ENCODE measurements around the gene TP63. TPM values are rescaled to one million over a fixed set of nuclear protein-coding genes. Genes with fewer than 3 reads are reported as not detected.

The TP63 gene
- total and polyA plus RNA-seq, 9 donors, result 7.0 to 26.5 (median 14.8) TPM

DNA sequence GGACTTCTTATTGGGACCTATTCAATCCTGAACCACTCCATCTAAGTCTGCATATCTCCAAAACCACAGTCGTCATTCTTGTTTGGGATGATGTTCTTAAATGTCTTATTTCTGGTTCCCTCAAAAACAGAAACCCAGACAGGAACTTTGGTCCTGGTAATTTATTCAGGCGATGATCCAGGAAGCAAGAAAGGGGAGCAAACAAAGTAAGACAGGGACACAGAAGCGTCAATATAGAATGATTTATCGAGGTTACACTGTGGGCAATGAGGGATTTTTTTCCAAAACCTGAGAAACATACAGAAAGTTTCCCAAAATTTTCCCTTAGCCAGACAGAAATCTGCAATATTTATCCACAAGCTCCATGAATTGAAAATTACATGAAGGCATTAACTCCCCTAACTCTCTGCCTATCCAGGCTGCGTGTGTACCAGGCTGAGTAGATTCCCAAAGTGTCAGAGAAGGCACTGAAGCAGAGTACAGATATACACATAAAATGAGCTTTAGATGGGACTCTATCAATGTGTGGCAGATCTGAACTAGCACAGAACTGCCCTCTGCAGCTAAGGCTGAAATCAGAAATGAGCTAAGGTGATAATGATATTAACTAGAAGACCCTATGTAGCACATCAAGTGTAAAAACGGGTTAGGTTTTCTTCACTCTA, 43.2 kb downstream of the TP63 start:
- no peak for DNase-seq
- no peak overlapping the region for H3K27ac ChIP-seq (ENCODE audit: low read length)
- no peaks in the 10 kb centered on the region for H3K27me3 ChIP-seq (ENCODE audit: control insufficient read depth, insufficient read depth, low read length)
- no peaks in the 10 kb centered on the region for H3K36me3 ChIP-seq (ENCODE audit: control insufficient read depth, insufficient read depth, low read length)
- WGBS (ENCODE audit: insufficient coverage), result 60% methylated on average over 1 of the region's 6 CpGs
- no peaks in the 10 kb centered on the region for H3K9me3 ChIP-seq (replicated peaks; ENCODE audit: control insufficient read depth, low read depth, low read length)
- no peak overlapping the region for H3K4me3 ChIP-seq (ENCODE audit: low read length)
- H3K4me1 ChIP-seq (ENCODE audit: control insufficient read depth, insufficient read depth, low read length), result no peaks in the 10 kb centered on the region

DNA sequence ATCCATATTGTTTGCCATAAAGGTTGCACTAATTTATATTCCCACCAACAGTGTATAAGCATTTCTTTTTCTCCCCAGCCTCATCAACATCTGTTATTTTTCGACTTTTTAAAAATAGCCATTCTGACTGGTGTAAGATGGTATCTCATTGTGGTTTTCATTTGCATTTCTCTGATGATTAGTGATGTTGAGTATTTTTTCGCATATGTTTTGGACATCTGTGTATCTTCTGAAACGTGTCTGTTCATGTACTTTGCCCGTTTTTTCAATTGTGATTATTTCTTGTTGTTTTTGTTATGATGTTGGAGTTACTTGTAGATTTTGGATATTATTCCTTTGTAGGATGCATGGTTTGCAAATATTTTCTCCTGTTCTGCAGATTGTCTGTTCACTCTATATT, 46.5 kb downstream of the TP63 start:
- Histone ChIP-seq H3K27ac (ENCODE audit: low read length) (no peak overlapping the region), H3K27me3 (ENCODE audit: control insufficient read depth, insufficient read depth, low read length) (no peaks in the 10 kb centered on the region), H3K4me3 (ENCODE audit: low read length) (no peak overlapping the region), H3K9me3 (replicated peaks; ENCODE audit: control insufficient read depth, low read depth, low read length) (no peaks in the 10 kb centered on the region), H3K4me1 (ENCODE audit: control insufficient read depth, insufficient read depth, low read length) (no peaks in the 10 kb centered on the region), H3K36me3 (ENCODE audit: control insufficient read depth, insufficient read depth, low read length) (no peaks in the 10 kb centered on the region)
- 83% methylated on average over 1 of the region's 4 CpGs for WGBS (ENCODE audit: insufficient coverage)
- no peak for DNase-seq

DNA sequence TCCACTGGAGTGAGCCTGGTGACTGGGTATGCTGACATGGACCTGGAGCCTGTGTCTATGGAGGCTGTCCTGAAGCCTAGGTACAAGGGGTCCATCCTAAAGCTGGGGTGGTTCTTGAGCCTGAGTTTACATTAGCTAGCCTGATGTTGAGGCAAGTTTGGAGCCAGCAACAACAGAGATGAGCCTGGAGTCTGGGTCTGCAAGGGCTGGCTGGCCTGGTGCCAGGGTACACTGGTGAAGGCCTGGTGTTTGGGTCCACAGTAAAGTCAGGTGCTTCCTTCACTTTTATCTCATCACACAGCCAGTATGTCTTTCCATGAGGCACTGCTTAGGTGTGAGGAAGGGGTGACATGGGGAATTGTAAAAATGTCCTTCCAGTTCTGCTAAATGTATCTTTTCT, 49.5 kb downstream of the TP63 start:
- DNase-seq, result no peak
- Histone ChIP-seq H3K4me3 (ENCODE audit: low read length) (no peak overlapping the region), H3K27me3 (ENCODE audit: control insufficient read depth, insufficient read depth, low read length) (no peaks in the 10 kb centered on the region), H3K4me1 (ENCODE audit: control insufficient read depth, insufficient read depth, low read length) (no peaks in the 10 kb centered on the region), H3K9me3 (replicated peaks; ENCODE audit: control insufficient read depth, low read depth, low read length) (no peaks in the 10 kb centered on the region), H3K36me3 (ENCODE audit: control insufficient read depth, insufficient read depth, low read length) (no peaks in the 10 kb centered on the region), H3K27ac (ENCODE audit: low read length) (no peak overlapping the region)

DNA sequence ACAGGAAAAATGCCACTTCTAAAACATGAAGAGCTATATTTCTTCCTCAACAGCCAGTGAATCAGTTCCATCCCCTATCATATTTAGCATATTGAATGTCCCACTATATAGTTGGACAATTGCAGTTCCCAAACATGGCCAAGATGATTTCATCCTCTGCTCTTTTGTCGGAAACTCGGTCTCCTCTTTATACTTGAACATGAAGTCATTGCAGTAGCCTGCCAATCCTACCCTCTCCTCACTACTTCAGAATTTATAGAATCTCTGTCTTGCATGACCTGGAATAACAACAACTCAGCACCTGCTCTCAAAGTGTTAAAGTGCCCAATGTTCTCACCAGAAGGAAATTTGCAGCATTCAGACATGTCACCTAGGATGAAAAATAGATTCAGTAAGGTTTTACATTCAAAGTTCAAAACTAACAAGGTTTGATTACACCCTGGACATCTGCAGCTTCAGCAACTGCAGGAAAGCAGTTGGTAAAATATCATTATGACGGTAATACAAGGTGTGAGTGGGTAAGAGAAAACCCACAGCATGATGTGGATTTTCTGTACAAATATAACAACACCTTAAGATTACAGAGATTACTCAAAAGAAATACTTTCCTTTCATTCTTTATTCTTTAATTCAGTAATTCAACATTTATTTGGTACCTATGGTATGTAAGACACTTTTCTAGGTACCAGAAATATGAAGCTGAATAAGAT, 52.5 kb downstream of the TP63 start:
- H3K36me3 ChIP-seq (ENCODE audit: control insufficient read depth, insufficient read depth, low read length), result no peaks in the 10 kb centered on the region
- WGBS (ENCODE audit: insufficient coverage), result 27% methylated on average over 2 of the region's 3 CpGs
- H3K9me3 ChIP-seq (replicated peaks; ENCODE audit: control insufficient read depth, low read depth, low read length), result no peaks in the 10 kb centered on the region
- peak; percentile 69 for DNase-seq
- no peaks in the 10 kb centered on the region for H3K4me1 ChIP-seq (ENCODE audit: control insufficient read depth, insufficient read depth, low read length)
- H3K4me3 ChIP-seq (ENCODE audit: low read length), result no peak overlapping the region
- no peaks in the 10 kb centered on the region for H3K27me3 ChIP-seq (ENCODE audit: control insufficient read depth, insufficient read depth, low read length)
- H3K27ac ChIP-seq (ENCODE audit: low read length), result no peak overlapping the region

DNA sequence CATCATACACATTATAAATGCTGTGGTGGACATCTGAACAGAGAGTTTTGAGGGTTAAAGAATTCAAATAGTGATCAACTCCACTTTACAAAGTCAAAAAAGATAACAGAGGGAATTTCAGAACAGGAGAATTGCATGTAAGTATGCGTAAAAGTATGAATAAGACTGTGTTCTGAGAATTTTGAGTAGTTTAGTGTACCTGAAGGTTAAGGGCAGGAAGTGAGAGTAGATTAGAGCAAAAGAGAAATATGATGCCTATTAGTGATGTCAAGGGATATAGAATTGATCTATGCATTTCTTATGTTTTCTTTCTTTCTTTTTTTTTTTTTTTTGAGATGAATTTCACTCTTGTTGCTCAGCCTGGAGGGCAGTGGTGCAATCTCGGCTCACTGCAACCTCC, 53.1 kb downstream of the TP63 start:
- H3K4me1 ChIP-seq (ENCODE audit: control insufficient read depth, insufficient read depth, low read length), result no peaks in the 10 kb centered on the region
- H3K36me3 ChIP-seq (ENCODE audit: control insufficient read depth, insufficient read depth, low read length), result no peaks in the 10 kb centered on the region
- no peaks in the 10 kb centered on the region for H3K9me3 ChIP-seq (replicated peaks; ENCODE audit: control insufficient read depth, low read depth, low read length)
- H3K27ac ChIP-seq (ENCODE audit: low read length), result no peak overlapping the region
- H3K4me3 ChIP-seq (ENCODE audit: low read length), result no peak overlapping the region
- no CpG with 5 or more reads among the region's 2 CpGs for whole genome bisulfite sequencing (ENCODE audit: insufficient coverage)
- no peaks in the 10 kb centered on the region for H3K27me3 ChIP-seq (ENCODE audit: control insufficient read depth, insufficient read depth, low read length)
- DNase-seq, result no peak

DNA sequence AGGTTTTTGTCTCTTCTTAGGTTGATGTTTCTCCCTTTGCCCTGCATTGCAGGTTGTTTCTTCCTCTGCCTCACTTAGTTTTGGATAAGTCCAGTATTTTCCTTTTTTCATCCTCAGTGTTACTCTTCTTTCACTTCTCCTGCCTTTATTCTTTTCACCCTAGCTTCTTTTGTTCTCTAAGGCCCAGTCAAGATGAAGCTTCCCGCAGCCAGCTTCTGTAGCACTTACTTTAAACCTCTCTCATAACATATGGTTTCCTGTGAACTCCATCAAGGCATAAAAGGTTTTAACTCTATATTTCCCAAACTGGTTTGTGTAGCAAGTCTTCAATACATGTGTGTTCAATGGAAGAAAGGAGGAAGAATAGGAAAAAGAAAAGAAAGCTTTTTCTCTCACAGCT, 54.1 kb downstream of the TP63 start:
- Histone ChIP-seq H3K27ac (ENCODE audit: low read length) (no peak overlapping the region), H3K4me1 (ENCODE audit: control insufficient read depth, insufficient read depth, low read length) (no peaks in the 10 kb centered on the region), H3K4me3 (ENCODE audit: low read length) (no peak overlapping the region), H3K9me3 (replicated peaks; ENCODE audit: control insufficient read depth, low read depth, low read length) (no peaks in the 10 kb centered on the region), H3K36me3 (ENCODE audit: control insufficient read depth, insufficient read depth, low read length) (no peaks in the 10 kb centered on the region), H3K27me3 (ENCODE audit: control insufficient read depth, insufficient read depth, low read length) (no peaks in the 10 kb centered on the region)
- no peak for DNase-seq
- no CpG with 5 or more reads among the region's 1 CpG for WGBS (ENCODE audit: insufficient coverage)

DNA sequence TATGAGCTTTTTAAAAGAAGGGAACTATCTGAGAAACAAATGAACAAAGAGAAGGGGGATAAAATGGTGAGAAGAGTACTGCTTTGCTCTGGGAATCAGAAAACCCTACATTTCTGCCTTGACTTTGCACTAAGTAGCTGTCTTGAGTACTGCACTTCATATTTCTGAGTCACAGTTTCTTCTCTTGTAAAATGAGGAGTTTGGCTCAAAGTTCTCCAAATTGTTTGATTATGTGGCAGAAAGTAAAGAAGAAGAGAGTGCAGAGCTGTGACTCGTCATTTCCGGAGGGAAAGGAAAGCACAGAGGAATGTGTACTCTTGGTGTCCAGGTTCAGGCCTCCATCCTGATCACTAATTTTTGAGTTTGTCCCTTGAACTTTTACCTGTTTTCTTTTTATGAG, 54.7 kb downstream of the TP63 start:
- no peaks in the 10 kb centered on the region for H3K36me3 ChIP-seq (ENCODE audit: control insufficient read depth, insufficient read depth, low read length)
- no CpG with 5 or more reads among the region's 2 CpGs for WGBS (ENCODE audit: insufficient coverage)
- no peak overlapping the region for H3K4me3 ChIP-seq (ENCODE audit: low read length)

DNA sequence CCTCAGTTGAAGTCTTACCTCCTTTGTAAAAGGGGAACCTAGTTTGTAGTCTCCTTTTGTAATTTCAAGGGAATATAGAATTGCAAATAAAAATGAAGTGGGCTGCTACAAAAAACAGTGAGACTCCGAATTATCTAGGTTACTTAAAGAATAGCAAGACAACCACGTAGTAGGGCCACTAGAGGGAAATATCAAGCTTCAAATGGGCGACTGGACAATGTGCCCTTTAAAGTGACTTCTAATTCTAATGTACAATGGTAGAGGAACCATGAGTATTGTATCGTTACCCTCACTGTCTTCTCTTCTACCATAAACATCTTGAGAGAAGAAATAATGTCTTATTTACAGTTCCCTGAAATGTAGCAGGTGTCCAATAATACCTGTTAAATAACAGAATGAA, 56.3 kb downstream of the TP63 start:
- H3K4me3 ChIP-seq (ENCODE audit: low read length), result no peak overlapping the region
- DNase-seq, result no peak
- no peaks in the 10 kb centered on the region for H3K36me3 ChIP-seq (ENCODE audit: control insufficient read depth, insufficient read depth, low read length)
- no peak overlapping the region for H3K27ac ChIP-seq (ENCODE audit: low read length)
- H3K9me3 ChIP-seq (replicated peaks; ENCODE audit: control insufficient read depth, low read depth, low read length), result no peaks in the 10 kb centered on the region
- no peaks in the 10 kb centered on the region for H3K4me1 ChIP-seq (ENCODE audit: control insufficient read depth, insufficient read depth, low read length)
- 60% methylated on average over 2 of the region's 4 CpGs for WGBS (ENCODE audit: insufficient coverage)
- H3K27me3 ChIP-seq (ENCODE audit: control insufficient read depth, insufficient read depth, low read length), result no peaks in the 10 kb centered on the region

More for the DNA sequence above, 54.7 kb downstream of the TP63 start:
- H3K27me3 ChIP-seq (ENCODE audit: control insufficient read depth, insufficient read depth, low read length), result no peaks in the 10 kb centered on the region
- no peaks in the 10 kb centered on the region for H3K4me1 ChIP-seq (ENCODE audit: control insufficient read depth, insufficient read depth, low read length)
- H3K9me3 ChIP-seq (replicated peaks; ENCODE audit: control insufficient read depth, low read depth, low read length), result no peaks in the 10 kb centered on the region
- peak; percentile 43 for DNase-seq
- no peak overlapping the region for H3K27ac ChIP-seq (ENCODE audit: low read length)

DNA sequence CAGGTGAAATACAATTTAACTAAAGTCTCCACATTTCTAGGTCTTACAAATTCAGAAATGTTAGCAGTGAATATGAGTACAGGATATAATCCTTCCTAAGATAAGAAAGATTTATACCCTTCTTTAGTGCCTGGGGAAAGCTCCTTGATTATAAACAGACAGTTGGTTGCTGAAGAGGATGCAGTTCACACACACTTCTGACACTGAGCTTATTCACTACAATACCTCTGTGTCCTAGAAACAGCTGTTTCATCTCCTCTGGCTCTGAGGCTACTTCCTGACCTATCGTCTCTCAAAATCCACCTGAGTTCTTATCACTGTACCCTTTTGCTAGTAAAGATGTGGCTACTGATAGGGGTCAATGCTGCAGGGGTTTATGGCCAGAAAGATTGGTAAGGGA, 57.1 kb downstream of the TP63 start:
- no peaks in the 10 kb centered on the region for H3K9me3 ChIP-seq (replicated peaks; ENCODE audit: control insufficient read depth, low read depth, low read length)
- H3K4me3 ChIP-seq (ENCODE audit: low read length), result no peak overlapping the region
- H3K27me3 ChIP-seq (ENCODE audit: control insufficient read depth, insufficient read depth, low read length), result no peaks in the 10 kb centered on the region
- WGBS (ENCODE audit: insufficient coverage), result no CpG with 5 or more reads among the region's 1 CpG
- H3K36me3 ChIP-seq (ENCODE audit: control insufficient read depth, insufficient read depth, low read length), result no peaks in the 10 kb centered on the region
- H3K4me1 ChIP-seq (ENCODE audit: control insufficient read depth, insufficient read depth, low read length), result no peaks in the 10 kb centered on the region
- DNase-seq, result no peak
- H3K27ac ChIP-seq (ENCODE audit: low read length), result no peak overlapping the region

DNA sequence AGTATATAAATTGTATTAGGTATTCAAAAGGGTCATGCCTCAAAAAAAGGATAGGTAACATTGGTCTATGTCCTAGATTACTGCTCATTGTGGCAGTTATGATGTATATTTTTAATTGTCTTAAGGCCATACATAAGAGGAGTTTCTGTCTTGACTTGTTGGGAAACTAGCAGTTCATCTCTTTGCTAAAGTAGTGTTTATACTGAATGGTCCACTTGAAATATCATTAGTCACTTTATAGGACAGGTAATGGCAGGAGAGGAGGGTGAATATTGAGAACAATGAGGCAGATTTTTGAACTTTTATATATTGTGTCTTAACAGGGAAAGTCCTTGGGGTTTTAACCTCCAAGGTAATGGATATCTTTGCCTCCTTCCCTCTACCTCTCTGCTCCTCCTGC, 58.4 kb downstream of the TP63 start:
- no peaks in the 10 kb centered on the region for H3K4me1 ChIP-seq (ENCODE audit: control insufficient read depth, insufficient read depth, low read length)
- H3K36me3 ChIP-seq (ENCODE audit: control insufficient read depth, insufficient read depth, low read length), result no peaks in the 10 kb centered on the region
- no peak overlapping the region for H3K4me3 ChIP-seq (ENCODE audit: low read length)
- no peak for DNase-seq
- H3K27ac ChIP-seq (ENCODE audit: low read length), result no peak overlapping the region
- no peaks in the 10 kb centered on the region for H3K9me3 ChIP-seq (replicated peaks; ENCODE audit: control insufficient read depth, low read depth, low read length)
- no peaks in the 10 kb centered on the region for H3K27me3 ChIP-seq (ENCODE audit: control insufficient read depth, insufficient read depth, low read length)

DNA sequence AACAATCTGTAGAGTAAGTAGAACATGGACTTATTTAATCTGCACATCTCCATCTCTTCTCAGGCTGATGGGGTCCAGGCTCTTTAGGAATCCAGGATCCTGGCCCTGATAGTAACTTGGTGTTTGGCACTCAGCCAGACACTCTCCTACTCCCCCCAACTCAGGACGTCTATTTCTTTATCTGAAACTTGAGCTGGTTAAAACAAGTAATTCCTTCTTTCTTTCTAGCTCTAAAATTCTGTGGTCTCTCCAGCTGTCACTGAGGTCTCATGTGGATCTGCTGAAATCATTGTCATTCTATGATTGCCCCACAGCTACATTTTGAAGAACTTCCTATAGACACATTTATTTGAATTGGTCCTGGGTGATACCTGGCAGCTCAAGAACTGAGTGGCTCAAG, 59.0 kb downstream of the TP63 start:
- H3K27me3 ChIP-seq (ENCODE audit: control insufficient read depth, insufficient read depth, low read length), result no peaks in the 10 kb centered on the region
- no peak overlapping the region for H3K27ac ChIP-seq (ENCODE audit: low read length)
- no peaks in the 10 kb centered on the region for H3K9me3 ChIP-seq (replicated peaks; ENCODE audit: control insufficient read depth, low read depth, low read length)
- DNase-seq, result no peak
- H3K4me1 ChIP-seq (ENCODE audit: control insufficient read depth, insufficient read depth, low read length), result no peaks in the 10 kb centered on the region
- H3K36me3 ChIP-seq (ENCODE audit: control insufficient read depth, insufficient read depth, low read length), result no peaks in the 10 kb centered on the region
- H3K4me3 ChIP-seq (ENCODE audit: low read length), result no peak overlapping the region
- 0% methylated on average over 1 of the region's 1 CpG for WGBS (ENCODE audit: insufficient coverage)

All from muscle of leg (tissue), 11 donors.